Trophoblast cell (in vitro differentiated cells and primary cell): Measurements from ENCODE around the gene ADGRG2.

Source experiments
- DNase-seq, 2 donors: peaks; one replicate each; pipeline ENCODE4 v3.0.0-alpha.2; 2016
- H2AFZ ChIP-seq: 2 replicates; pipeline ENCODE4 v1.6.1; 2013; ENCODE audit warnings: low read length, moderate library complexity, mild to moderate bottlenecking; ENCODE audit not compliant: insufficient read depth, poor library complexity
- H2AK5ac ChIP-seq: 2 replicates; pipeline ENCODE4 v1.6.1; 2013; ENCODE audit warnings: mild to moderate bottlenecking, low read length
- H2BK120ac ChIP-seq: 2 replicates; pipeline ENCODE4 v1.6.1; 2013; ENCODE audit warnings: low read length, mild to moderate bottlenecking, moderate library complexity; ENCODE audit not compliant: insufficient read depth, poor library complexity
- H2BK12ac ChIP-seq: 2 replicates; pipeline ENCODE4 v1.6.1; 2013; ENCODE audit warnings: mild to moderate bottlenecking, low read length, moderate library complexity
- H2BK5ac ChIP-seq: 2 replicates; pipeline ENCODE4 v1.6.1; 2013; ENCODE audit warnings: low read length, low read depth, moderate library complexity, mild to moderate bottlenecking; ENCODE audit not compliant: poor library complexity
- H3K14ac ChIP-seq: 2 replicates; pipeline ENCODE4 v1.6.1; 2013; ENCODE audit warnings: mild to moderate bottlenecking, low read length
- H3K18ac ChIP-seq: 2 replicates; pipeline ENCODE4 v1.6.1; 2013; ENCODE audit warnings: mild to moderate bottlenecking, low read length
- H3K23ac ChIP-seq: 2 replicates; pipeline ENCODE4 v1.6.1; 2013; ENCODE audit warnings: low read length
- H3K27ac ChIP-seq: 2 replicates; pipeline ENCODE4 v1.5.1; 2013; ENCODE audit warnings: low read depth, mild to moderate bottlenecking, inconsistent platforms, low read length, moderate library complexity
- H3K27me3 ChIP-seq: 2 replicates; pipeline ENCODE4 v1.6.1; 2013; ENCODE audit warnings: inconsistent platforms, mild to moderate bottlenecking, low read length, moderate library complexity; ENCODE audit not compliant: insufficient read depth
- H3K36me3 ChIP-seq, 2 experiments: 1 replicate in 1 of 2; 2 replicates in 1 of 2; pipeline ENCODE4 v1.6.1; 2013; ENCODE audit warnings: low read length in 2 of 2, mild to moderate bottlenecking in 2 of 2, moderate library complexity in 1 of 2; ENCODE audit not compliant: insufficient read depth in 2 of 2, control insufficient read depth in 1 of 2
- H3K4ac ChIP-seq: 2 replicates; pipeline ENCODE4 v1.6.1; 2013; ENCODE audit warnings: low read depth, mild to moderate bottlenecking, low read length, moderate library complexity
- H3K4me1 ChIP-seq, 2 experiments: 1 replicate in 1 of 2; 2 replicates in 1 of 2; pipeline ENCODE4 v1.6.1; 2013; ENCODE audit warnings: low read length in 2 of 2, mild to moderate bottlenecking in 2 of 2, moderate library complexity in 1 of 2; ENCODE audit not compliant: insufficient read depth in 2 of 2, control insufficient read depth in 1 of 2
- H3K4me2 ChIP-seq: 2 replicates; pipeline ENCODE4 v1.6.1; 2013; ENCODE audit warnings: inconsistent platforms, mild to moderate bottlenecking, low read length, moderate library complexity
- H3K4me3 ChIP-seq: 2 replicates; pipeline ENCODE4 v1.5.1; 2013; ENCODE audit warnings: mild to moderate bottlenecking, low read depth, low read length, inconsistent platforms
- H3K79me1 ChIP-seq: one replicate; pipeline ENCODE4 v1.6.1; 2013; ENCODE audit warnings: low read length
- H3K79me2 ChIP-seq: 2 replicates; pipeline ENCODE4 v1.6.1; 2013; ENCODE audit warnings: low read length, mild to moderate bottlenecking; ENCODE audit not compliant: control insufficient read depth, insufficient read depth, poor library complexity
- H3K9ac ChIP-seq: 2 replicates; pipeline ENCODE4 v1.6.1; 2013; ENCODE audit warnings: mild to moderate bottlenecking, low read length
- H3K9me3 ChIP-seq: 2 replicates; pipeline ENCODE4 v1.6.1; 2013; ENCODE audit warnings: low read depth, mild to moderate bottlenecking, control low read depth, inconsistent platforms, low read length; ENCODE audit not compliant: insufficient read depth
- H4K12ac ChIP-seq: 2 replicates; pipeline ENCODE4 v1.6.1; 2013; ENCODE audit warnings: low read depth, mild to moderate bottlenecking, low read length, moderate library complexity
- H4K8ac ChIP-seq: 2 replicates; pipeline ENCODE4 v1.6.1; 2013; ENCODE audit warnings: low read depth, mild to moderate bottlenecking, low read length, moderate library complexity
- H4K91ac ChIP-seq: one replicate; pipeline ENCODE4 v1.6.1; 2013; ENCODE audit warnings: low read depth, mild to moderate bottlenecking, low read length, moderate library complexity
- WGBS: extraction: QIAGEN DNeasy Blood & Tissue Kit; methylation state at CpG from one replicate; pipeline ENCODE4 v1.1.7; 2013; ENCODE audit warnings: missing lambda C conversion rate; ENCODE audit not compliant: insufficient read length, insufficient coverage; ENCODE audit errors: extremely low coverage; 5-methylcytosine and 5-hydroxymethylcytosine counted together

The ADGRG2 gene

DNA sequence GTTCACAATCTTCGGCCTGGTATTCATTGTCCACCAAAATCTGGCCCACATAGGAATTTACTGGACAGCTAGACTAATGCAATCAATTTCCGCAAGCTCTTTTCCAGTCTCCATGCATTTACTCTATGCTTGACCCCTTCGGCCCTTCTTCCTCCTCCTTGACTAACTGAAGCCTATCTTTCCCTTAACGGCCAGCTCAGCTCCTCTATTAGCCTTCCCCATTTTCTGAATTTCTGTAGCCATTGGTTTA, 137.2 kb downstream of the ADGRG2 start:
- no peaks in the 10 kb centered on the region for H3K36me3 ChIP-seq
- H3K4me1 ChIP-seq: peaks cover 0 to 6% of the 10 kb centered on the region in 2 experiments
- H2BK120ac ChIP-seq: peak overlapping the region; percentile 66
- no peak overlapping the region for H3K9ac ChIP-seq
- H3K27me3 ChIP-seq: no peaks in the 10 kb centered on the region
- peak overlapping the region; percentile 30 for H4K12ac ChIP-seq
- peak overlapping the region; percentile 41 for H2AFZ ChIP-seq
- no peak overlapping the region for H2AK5ac ChIP-seq
- no peak for DNase-seq
- H3K14ac ChIP-seq: no peak overlapping the region
- H4K91ac ChIP-seq: peak overlapping the region; percentile 37
- H3K79me1 ChIP-seq: peaks cover 8% of the 10 kb centered on the region
- H3K4me3 ChIP-seq: peak overlapping the region; percentile 73
- no peak overlapping the region for H3K27ac ChIP-seq
- H3K4me2 ChIP-seq: peak overlapping the region; percentile 77
- no peak overlapping the region for H2BK12ac ChIP-seq
- no peaks in the 10 kb centered on the region for H3K9me3 ChIP-seq
- peak overlapping the region; percentile 84 for H4K8ac ChIP-seq
- peaks cover 7% of the 10 kb centered on the region for H3K79me2 ChIP-seq
- no peak overlapping the region for H2BK5ac ChIP-seq
- WGBS: no CpG with 5 or more reads among the region's 4 CpGs
- no peak overlapping the region for H3K23ac ChIP-seq
- H3K18ac ChIP-seq: no peak overlapping the region
- H3K4ac ChIP-seq: no peak overlapping the region

- H3K9ac ChIP-seq: peak overlapping the region; percentile 81
- H3K4me2 ChIP-seq: peak overlapping the region; percentile 77
- H3K27ac ChIP-seq: peak overlapping the region; percentile 92
- no peaks in the 10 kb centered on the region for H3K27me3 ChIP-seq
- peak overlapping the region; percentile 89 for H3K4me3 ChIP-seq
- peak overlapping the region; percentile 85 for H3K14ac ChIP-seq
- H3K23ac ChIP-seq: no peak overlapping the region
- peak; percentile 68 to 79 for DNase-seq
- H3K79me2 ChIP-seq: peaks cover 7% of the 10 kb centered on the region
- H2AFZ ChIP-seq: peak overlapping the region; percentile 41
- H3K4me1 ChIP-seq: peaks cover 0 to 6% of the 10 kb centered on the region in 2 experiments
- peak overlapping the region; percentile 27 for H3K4ac ChIP-seq
- no CpG with 5 or more reads among the region's 71 CpGs for WGBS
- no peak overlapping the region for H3K18ac ChIP-seq
- peak overlapping the region; percentile 83 for H4K91ac ChIP-seq
- peaks cover 8% of the 10 kb centered on the region for H3K79me1 ChIP-seq
- peak overlapping the region; percentile 84 for H4K8ac ChIP-seq
- no peaks in the 10 kb centered on the region for H3K9me3 ChIP-seq
- H2AK5ac ChIP-seq: no peak overlapping the region
- H2BK120ac ChIP-seq: peak overlapping the region; percentile 66
- H2BK5ac ChIP-seq: peak overlapping the region; percentile 82
- H2BK12ac ChIP-seq: no peak overlapping the region
- H3K36me3 ChIP-seq: no peaks in the 10 kb centered on the region
- H4K12ac ChIP-seq: peak overlapping the region; percentile 30
Observed at GRCh38 chrX:18984381-18985185, 137.7 kb downstream of the ADGRG2 start.

- WGBS: no CpG with 5 or more reads among the region's 64 CpGs
- peak; percentile 22 to 63 for DNase-seq
- Histone ChIP-seq H3K23ac (no peak within 1 kb of the TSS), H3K36me3 (no peaks in the 10 kb centered on the region), H4K12ac (peak within 1 kb of the TSS; percentile 30), H3K9ac (peak within 1 kb of the TSS; percentile 90), H3K79me1 (peaks cover 8% of the 10 kb centered on the region), H3K27me3 (no peaks in the 10 kb centered on the region), H3K27ac (peak within 1 kb of the TSS; percentile 92), H2BK5ac (peak within 1 kb of the TSS; percentile 82), H3K4me3 (peak within 1 kb of the TSS; percentile 89), H4K8ac (peak within 1 kb of the TSS; percentile 84), H3K4me1 (peaks cover 0 to 6% of the 10 kb centered on the region in 2 experiments), H4K91ac (peak within 1 kb of the TSS; percentile 83), H2BK12ac (no peak within 1 kb of the TSS), H2AFZ (peak within 1 kb of the TSS; percentile 45), H3K4ac (peak within 1 kb of the TSS; percentile 57), H3K79me2 (peaks cover 7% of the 10 kb centered on the region), H2BK120ac (peak within 1 kb of the TSS; percentile 66), H2AK5ac (no peak within 1 kb of the TSS), H3K18ac (peak within 1 kb of the TSS; percentile 61), H3K14ac (peak within 1 kb of the TSS; percentile 85), H3K9me3 (no peaks in the 10 kb centered on the region), H3K4me2 (peak within 1 kb of the TSS; percentile 77)
Observed at GRCh38 chrX:18983666-18984380, 138.4 kb downstream of the ADGRG2 start, which contains the start of gene PHKA2. PHKA2 (minus strand) TSS chrX:18984114; CDS start chrX:18983932, 182 bp downstream.

DNA sequence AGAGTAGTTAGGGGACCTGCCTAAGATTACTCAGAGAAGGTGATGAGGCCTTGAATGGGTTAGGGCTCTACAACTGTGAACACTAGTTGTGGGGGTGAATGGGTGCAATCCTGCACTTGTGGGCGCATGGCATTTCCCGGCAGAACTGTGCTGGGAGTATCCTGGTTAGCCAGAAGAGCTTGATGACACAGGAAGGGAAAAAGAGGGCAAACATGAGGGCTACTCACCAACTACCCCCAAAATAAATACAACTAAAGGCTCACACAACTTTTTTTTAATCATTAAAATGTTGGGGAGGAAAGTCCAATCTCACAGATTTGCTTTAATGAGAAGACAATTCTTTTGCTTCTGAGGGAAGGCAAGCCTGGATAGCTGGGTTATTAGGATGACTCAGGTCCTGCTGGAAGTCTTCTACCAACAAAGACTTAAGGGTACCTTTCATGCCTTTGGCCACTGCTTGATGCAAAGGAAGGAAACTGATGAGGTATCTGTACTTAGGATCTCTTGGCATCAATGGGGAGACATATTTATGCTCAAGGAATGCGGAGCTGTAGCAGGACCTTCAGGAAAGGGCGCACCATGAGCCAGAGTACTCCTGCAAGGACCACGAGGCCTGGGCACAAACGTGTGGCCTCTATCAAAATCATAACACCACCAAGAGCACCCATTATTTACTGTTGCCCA, 141.0 kb downstream of the ADGRG2 start:
- Histone ChIP-seq H4K12ac (no peak overlapping the region), H4K8ac (no peak overlapping the region), H3K27ac (no peak overlapping the region), H4K91ac (no peak overlapping the region), H3K9ac (no peak overlapping the region), H2BK12ac (no peak overlapping the region), H3K27me3 (no peaks in the 10 kb centered on the region), H3K4me3 (no peak overlapping the region), H3K79me1 (peaks cover 8% of the 10 kb centered on the region), H3K18ac (no peak overlapping the region), H2BK120ac (no peak overlapping the region), H3K4me1 (peaks cover 0 to 6% of the 10 kb centered on the region in 2 experiments), H3K79me2 (peaks cover 7% of the 10 kb centered on the region), H3K14ac (no peak overlapping the region), H3K4ac (no peak overlapping the region), H3K9me3 (no peaks in the 10 kb centered on the region), H2AFZ (no peak overlapping the region), H3K36me3 (no peaks in the 10 kb centered on the region), H2BK5ac (no peak overlapping the region), H2AK5ac (no peak overlapping the region), H3K4me2 (no peak overlapping the region), H3K23ac (no peak overlapping the region)
- no CpG with 5 or more reads among the region's 6 CpGs for WGBS
- no peak for DNase-seq
